ENCODE data around the gene TRIO.

- TF ChIP-seq CTCF (IDR thresholded peaks at IDR 0.05): no peak
- TF ChIP-seq POLR2A (IDR thresholded peaks at IDR 0.05): no peak
Measured at GRCh38 chr5:14153932-14154731, 11.0 kb downstream of the TRIO start.
